HFFc6 (cell line): ENCODE measurements around the gene ADIPOR2. TPM values are rescaled to one million over a fixed set of nuclear protein-coding genes. Genes with fewer than 3 reads are reported as not detected.
A peak's percentile ranks its signal among the peaks of the same experiment; 100 is the strongest.

Experiments used
- DNase-seq: peaks from one replicate; pipeline ENCODE4 v3.0.0-alpha.2; 2018
- H3K27ac Mint-ChIP-seq: 2 replicates; pipeline ENCODE4 v1.8.0; 2020; ENCODE audit warnings: mild to moderate bottlenecking, mixed read lengths
- H3K27me3 Mint-ChIP-seq: 2 replicates; pipeline ENCODE4 v1.8.0; 2021; ENCODE audit warnings: mild to moderate bottlenecking, moderate library complexity, mixed read lengths; ENCODE audit not compliant: insufficient read depth
- H3K36me3 Mint-ChIP-seq: 2 replicates; pipeline ENCODE4 v1.8.0; 2021; ENCODE audit warnings: low read depth, mixed read lengths
- H3K4me1 Mint-ChIP-seq: 2 replicates; pipeline ENCODE4 v1.8.0; 2020; ENCODE audit warnings: low read depth, mixed read lengths
- H3K4me3 Mint-ChIP-seq: 2 replicates; pipeline ENCODE4 v1.8.0; 2020; ENCODE audit warnings: mild to moderate bottlenecking, moderate library complexity, mixed read lengths
- H3K9me3 Mint-ChIP-seq: 2 replicates; pipeline ENCODE4 v1.8.0; 2020; ENCODE audit warnings: mild to moderate bottlenecking, mixed read lengths
- total RNA-seq, 6 experiments: library from RNA; stranded (reverse); fragmentation: NEBNext Ultra II Directional; extraction: Animal tissue kit (Norgen Biotek cat#: 25700); gene quantifications; 2 replicates in 1 of 6; 3 replicates in 5 of 6; pipeline ENCODE4 v1.2.3, GENCODE V29; 2021
- TF ChIP-seq, protein P1 (sequence below): fragments of 200-600 bp; sonication (generic); IDR thresholded peaks from 2 replicates; pipeline ENCODE4 v1.5.0; 2021; ENCODE audit warnings: antibody characterized with exemption, mild to moderate bottlenecking

The ADIPOR2 gene
- total RNA-seq, 6 experiments from 2014 or later = 38.9 to 50.1 (median 44.9) TPM

GRCh38 chr12:1778911-1779310, 88.0 kb downstream of the ADIPOR2 start:
- no peaks in the 10 kb centered on the region; the same call in 1 of the 2 replicates for H3K27me3 Mint-ChIP-seq

DNA sequence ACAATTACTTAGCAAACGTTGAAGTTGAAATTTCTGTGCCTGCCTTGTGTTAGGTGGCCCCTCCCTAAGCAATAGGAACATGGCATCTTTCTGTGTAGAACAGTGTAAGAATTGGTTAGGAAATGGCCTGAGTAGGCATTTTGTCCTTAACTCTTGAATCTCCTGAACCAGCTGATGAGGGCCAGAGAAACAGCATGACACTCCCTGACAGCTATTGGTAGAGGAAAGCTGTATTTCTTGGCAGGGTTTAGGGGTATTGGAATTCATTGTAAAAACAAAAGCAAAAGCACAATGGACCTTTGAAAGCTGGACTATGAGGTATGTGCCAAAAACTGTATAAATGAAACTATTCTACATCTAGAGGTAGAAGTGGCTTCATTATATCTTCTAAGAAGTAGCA, 88.9 kb downstream of the ADIPOR2 start:
- H3K4me3 Mint-ChIP-seq = no peak overlapping the region
- H3K9me3 Mint-ChIP-seq = no peaks in the 10 kb centered on the region
- no peaks in the 10 kb centered on the region; the same call in 1 of the 2 replicates for H3K27me3 Mint-ChIP-seq
- H3K36me3 Mint-ChIP-seq = peaks cover 6% of the 10 kb centered on the region; the same call in 1 of the 2 replicates
- peaks cover 85% of the 10 kb centered on the region for H3K4me1 Mint-ChIP-seq
- peak overlapping the region; percentile 16; the same call in 1 of the 2 replicates for H3K27ac Mint-ChIP-seq
- peak; percentile 32 for DNase-seq
- TF ChIP-seq, protein P1, sequence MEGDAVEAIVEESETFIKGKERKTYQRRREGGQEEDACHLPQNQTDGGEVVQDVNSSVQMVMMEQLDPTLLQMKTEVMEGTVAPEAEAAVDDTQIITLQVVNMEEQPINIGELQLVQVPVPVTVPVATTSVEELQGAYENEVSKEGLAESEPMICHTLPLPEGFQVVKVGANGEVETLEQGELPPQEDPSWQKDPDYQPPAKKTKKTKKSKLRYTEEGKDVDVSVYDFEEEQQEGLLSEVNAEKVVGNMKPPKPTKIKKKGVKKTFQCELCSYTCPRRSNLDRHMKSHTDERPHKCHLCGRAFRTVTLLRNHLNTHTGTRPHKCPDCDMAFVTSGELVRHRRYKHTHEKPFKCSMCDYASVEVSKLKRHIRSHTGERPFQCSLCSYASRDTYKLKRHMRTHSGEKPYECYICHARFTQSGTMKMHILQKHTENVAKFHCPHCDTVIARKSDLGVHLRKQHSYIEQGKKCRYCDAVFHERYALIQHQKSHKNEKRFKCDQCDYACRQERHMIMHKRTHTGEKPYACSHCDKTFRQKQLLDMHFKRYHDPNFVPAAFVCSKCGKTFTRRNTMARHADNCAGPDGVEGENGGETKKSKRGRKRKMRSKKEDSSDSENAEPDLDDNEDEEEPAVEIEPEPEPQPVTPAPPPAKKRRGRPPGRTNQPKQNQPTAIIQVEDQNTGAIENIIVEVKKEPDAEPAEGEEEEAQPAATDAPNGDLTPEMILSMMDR = no peak

More at GRCh38 chr12:1778911-1779310, 88.0 kb downstream of the ADIPOR2 start:
- Mint-ChIP-seq H3K9me3 (no peaks in the 10 kb centered on the region), H3K36me3 (peaks cover 6% of the 10 kb centered on the region; the same call in 1 of the 2 replicates), H3K27ac (no peak overlapping the region), H3K4me1 (peaks cover 86% of the 10 kb centered on the region), H3K4me3 (no peak overlapping the region)
- DNase-seq = no peak
- TF ChIP-seq, protein P1 = no peak

- Mint-ChIP-seq H3K4me3 (no peak overlapping the region), H3K27me3 (no peaks in the 10 kb centered on the region; the same call in 1 of the 2 replicates), H3K27ac (peak overlapping the region; percentile 38; the same call in 1 of the 2 replicates), H3K4me1 (peaks cover 66% of the 10 kb centered on the region), H3K36me3 (peaks cover 6% of the 10 kb centered on the region; the same call in 1 of the 2 replicates), H3K9me3 (no peaks in the 10 kb centered on the region)
- DNase-seq = no peak
- TF ChIP-seq, protein P1 = no peak
These were observed 90.9 kb downstream of the ADIPOR2 start for GRCh38 chr12:1781772-1782171.

GRCh38 chr12:1782215-1782614, 91.3 kb downstream of the ADIPOR2 start:
- Mint-ChIP-seq H3K27ac (peak overlapping the region; percentile 38; the same call in 1 of the 2 replicates), H3K9me3 (no peaks in the 10 kb centered on the region), H3K36me3 (peaks cover 6% of the 10 kb centered on the region; the same call in 1 of the 2 replicates), H3K4me1 (peaks cover 62% of the 10 kb centered on the region), H3K27me3 (no peaks in the 10 kb centered on the region; the same call in 1 of the 2 replicates), H3K4me3 (no peak overlapping the region)
- no peak for DNase-seq
- TF ChIP-seq, protein P1 = no peak

- no peak for DNase-seq
- Mint-ChIP-seq H3K36me3 (no peaks in the 10 kb centered on the region), H3K27ac (no peak overlapping the region), H3K27me3 (peaks cover 2% of the 10 kb centered on the region), H3K4me1 (peaks cover 20% of the 10 kb centered on the region), H3K9me3 (no peaks in the 10 kb centered on the region), H3K4me3 (no peak overlapping the region)
- TF ChIP-seq, protein P1 = no peak
These were observed 96.8 kb downstream of the ADIPOR2 start for GRCh38 chr12:1787714-1788113.
